Measurements from ENCODE around the gene SLC22A8.

GRCh38 chr11:63015521-63016215 lies at the start of gene SLC22A8:
- TF ChIP-seq, protein P1, sequence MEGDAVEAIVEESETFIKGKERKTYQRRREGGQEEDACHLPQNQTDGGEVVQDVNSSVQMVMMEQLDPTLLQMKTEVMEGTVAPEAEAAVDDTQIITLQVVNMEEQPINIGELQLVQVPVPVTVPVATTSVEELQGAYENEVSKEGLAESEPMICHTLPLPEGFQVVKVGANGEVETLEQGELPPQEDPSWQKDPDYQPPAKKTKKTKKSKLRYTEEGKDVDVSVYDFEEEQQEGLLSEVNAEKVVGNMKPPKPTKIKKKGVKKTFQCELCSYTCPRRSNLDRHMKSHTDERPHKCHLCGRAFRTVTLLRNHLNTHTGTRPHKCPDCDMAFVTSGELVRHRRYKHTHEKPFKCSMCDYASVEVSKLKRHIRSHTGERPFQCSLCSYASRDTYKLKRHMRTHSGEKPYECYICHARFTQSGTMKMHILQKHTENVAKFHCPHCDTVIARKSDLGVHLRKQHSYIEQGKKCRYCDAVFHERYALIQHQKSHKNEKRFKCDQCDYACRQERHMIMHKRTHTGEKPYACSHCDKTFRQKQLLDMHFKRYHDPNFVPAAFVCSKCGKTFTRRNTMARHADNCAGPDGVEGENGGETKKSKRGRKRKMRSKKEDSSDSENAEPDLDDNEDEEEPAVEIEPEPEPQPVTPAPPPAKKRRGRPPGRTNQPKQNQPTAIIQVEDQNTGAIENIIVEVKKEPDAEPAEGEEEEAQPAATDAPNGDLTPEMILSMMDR (IDR thresholded peaks at IDR 0.05) = no peak
- TF ChIP-seq POLR2A (IDR thresholded peaks at IDR 0.05) = no peak

Measured in vagina (tissue), 2 donors.